Measurements from ENCODE around the gene HCRT.
A peak's percentile ranks its signal among the peaks of the same experiment; 100 is the strongest.
"Not testable (repeated sequence)": the region's sequence is repeated elsewhere in the genome, so short reads cannot be mapped to it uniquely, and the experiment has no call there.

The HCRT gene

GRCh38 chr17:42227849-42228700, 42.8 kb upstream of the HCRT start:
- no peak for TF ChIP-seq CTCF (IDR thresholded peaks at IDR 0.05; ENCODE audit: poor library complexity, severe bottlenecking)
- no peak overlapping the region for H3K4me3 ChIP-seq (ENCODE audit: severe bottlenecking)
- no peaks in the 10 kb centered on the region for H3K4me1 ChIP-seq (ENCODE audit: insufficient read depth, poor library complexity, severe bottlenecking)
- H3K27me3 ChIP-seq (ENCODE audit: insufficient read depth, poor library complexity, severe bottlenecking): no peaks in the 10 kb centered on the region
- DNase-seq (ENCODE audit: low spot score) (no peak), ATAC-seq (ENCODE audit: low read depth) (no peak)
- peaks cover 6% of the 10 kb centered on the region; the same call in 1 of the 2 replicates for H3K36me3 ChIP-seq (ENCODE audit: low read depth)
- H3K9me3 ChIP-seq (ENCODE audit: severe bottlenecking): no peaks in the 10 kb centered on the region
- no peak overlapping the region for H3K27ac ChIP-seq (ENCODE audit: poor library complexity, severe bottlenecking)

GRCh38 chr17:42225646-42226045, 40.4 kb upstream of the HCRT start:
- H3K4me1 ChIP-seq (ENCODE audit: insufficient read depth, poor library complexity, severe bottlenecking): no peaks in the 10 kb centered on the region
- no peak overlapping the region for H3K4me3 ChIP-seq (ENCODE audit: severe bottlenecking)
- no peak for ATAC-seq (ENCODE audit: low read depth)
- H3K36me3 ChIP-seq (ENCODE audit: low read depth): peaks cover 6% of the 10 kb centered on the region
- DNase-seq (ENCODE audit: low spot score): no peak
- no peaks in the 10 kb centered on the region for H3K27me3 ChIP-seq (ENCODE audit: insufficient read depth, poor library complexity, severe bottlenecking)
- no peak overlapping the region for H3K27ac ChIP-seq (ENCODE audit: poor library complexity, severe bottlenecking)
- H3K9me3 ChIP-seq (ENCODE audit: severe bottlenecking): no peaks in the 10 kb centered on the region
- TF ChIP-seq CTCF (IDR thresholded peaks at IDR 0.05; ENCODE audit: poor library complexity, severe bottlenecking): no peak

- no peak overlapping the region for H3K27ac ChIP-seq (ENCODE audit: poor library complexity, severe bottlenecking)
- no peak for ATAC-seq (ENCODE audit: low read depth)
These were observed 39.4 kb upstream of the HCRT start for GRCh38 chr17:42224651-42225050.

GRCh38 chr17:42221886-42222745, 36.9 kb upstream of the HCRT start:
- Histone ChIP-seq H3K36me3 (ENCODE audit: low read depth) (peaks cover 9% of the 10 kb centered on the region), H3K27me3 (ENCODE audit: insufficient read depth, poor library complexity, severe bottlenecking) (no peaks in the 10 kb centered on the region), H3K4me1 (ENCODE audit: insufficient read depth, poor library complexity, severe bottlenecking) (no peaks in the 10 kb centered on the region), H3K9me3 (ENCODE audit: severe bottlenecking) (no peaks in the 10 kb centered on the region), H3K27ac (ENCODE audit: poor library complexity, severe bottlenecking) (no peak overlapping the region), H3K4me3 (ENCODE audit: severe bottlenecking) (no peak overlapping the region)
- no peak for ATAC-seq (ENCODE audit: low read depth)
- TF ChIP-seq CTCF (IDR thresholded peaks at IDR 0.05; ENCODE audit: poor library complexity, severe bottlenecking): peak; percentile 37
- no peak for DNase-seq (ENCODE audit: low spot score)

More at GRCh38 chr17:42224651-42225050, 39.4 kb upstream of the HCRT start:
- no peak overlapping the region for H3K4me3 ChIP-seq (ENCODE audit: severe bottlenecking)
- no peak for TF ChIP-seq CTCF (IDR thresholded peaks at IDR 0.05; ENCODE audit: poor library complexity, severe bottlenecking)
- H3K27me3 ChIP-seq (ENCODE audit: insufficient read depth, poor library complexity, severe bottlenecking): no peaks in the 10 kb centered on the region
- H3K9me3 ChIP-seq (ENCODE audit: severe bottlenecking): no peaks in the 10 kb centered on the region
- peaks cover 6% of the 10 kb centered on the region for H3K36me3 ChIP-seq (ENCODE audit: low read depth)
- H3K4me1 ChIP-seq (ENCODE audit: insufficient read depth, poor library complexity, severe bottlenecking): no peaks in the 10 kb centered on the region
- no peak for DNase-seq (ENCODE audit: low spot score)

GRCh38 chr17:42219280-42219679, 34.0 kb upstream of the HCRT start:
- peaks cover 25% of the 10 kb centered on the region for H3K36me3 ChIP-seq (ENCODE audit: low read depth)
- not testable (repeated sequence) for H3K27ac ChIP-seq (ENCODE audit: poor library complexity, severe bottlenecking)

More at GRCh38 chr17:42219280-42219679, 34.0 kb upstream of the HCRT start:
- DNase-seq (ENCODE audit: low spot score); H3K27me3 ChIP-seq (ENCODE audit: insufficient read depth, poor library complexity, severe bottlenecking); ATAC-seq (ENCODE audit: low read depth); H3K9me3 ChIP-seq (ENCODE audit: severe bottlenecking); H3K4me1 ChIP-seq (ENCODE audit: insufficient read depth, poor library complexity, severe bottlenecking); H3K4me3 ChIP-seq (ENCODE audit: severe bottlenecking): not testable (repeated sequence)
